Caco-2 (cell line): Measurements from ENCODE around the gene TYW1B. TPM values are rescaled to one million over a fixed set of nuclear protein-coding genes. Genes with fewer than 3 reads are reported as not detected.
"Not testable (repeated sequence)": the region's sequence is repeated elsewhere in the genome, so short reads cannot be mapped to it uniquely, and the experiment has no call there.

ENCODE experiments used
- Bru-seq: library from RNA; stranded (reverse); fragments of 400-500 nt; gene quantifications from one replicate; lab custom pipeline; 2021; lab: Mats Ljungman, UMichigan
- BruChase-seq, 2 experiments: library from RNA; stranded (reverse); fragments of 400-500 nt; gene quantifications; one replicate each; lab custom pipeline; 2021; lab: Mats Ljungman, UMichigan
- BruUV-seq: library from RNA; stranded (reverse); fragments of 400-500 nt; replicated peaks from 2 replicates; lab custom pipeline; 2021; lab: Mats Ljungman, UMichigan
- CTCF ChIA-PET: fragments of 300-600 bp; sonication (Branson Sonifier 250); formaldehyde crosslinking; loops from one replicate; lab custom pipeline; 2022; ENCODE audit warnings: antibody characterized with exemption; lab: Charles Lee
- POLR2A ChIA-PET: fragments of 300-600 bp; sonication (Branson Sonifier 250); formaldehyde crosslinking; loops from one replicate; lab custom pipeline; 2022; ENCODE audit warnings: antibody characterized with exemption; lab: Charles Lee
- DNase-seq, 2 experiments: peaks; one replicate each; pipeline versions ENCODE4 v3.0.0 to v3.0.0-alpha.2; 2020 to 2022
- H3K27me3 ChIP-seq: replicated peaks from 2 replicates; pipeline ENCODE4 v1.6.0; 2011; ENCODE audit warnings: low read length; ENCODE audit not compliant: control insufficient read depth, insufficient read depth
- H3K36me3 ChIP-seq: 2 replicates; pipeline ENCODE4 v1.5.1; 2011; ENCODE audit warnings: low read length; ENCODE audit not compliant: control insufficient read depth, insufficient read depth
- H3K4me1 ChIP-seq: fragments of 250-450 bp; sonication (Bioruptor Pico); 2 replicates; pipeline ENCODE4 v1.5.1; 2020; ENCODE audit warnings: mild to moderate bottlenecking
- H3K4me3 ChIP-seq: 2 replicates; pipeline ENCODE4 v1.5.1; 2011; ENCODE audit warnings: low read depth, mild to moderate bottlenecking, control low read depth, low read length
- H3K9me3 ChIP-seq: fragments of 250-450 bp; sonication (Bioruptor Pico); 2 replicates; pipeline ENCODE4 v1.5.1; 2020; ENCODE audit warnings: mild to moderate bottlenecking, moderate library complexity
- H3K27ac Mint-ChIP-seq: one replicate; pipeline ENCODE4 v1.8.0; 2022; ENCODE audit warnings: mixed read lengths; ENCODE audit not compliant: unreplicated experiment
- H3K27me3 Mint-ChIP-seq: one replicate; pipeline ENCODE4 v1.8.0; 2022; ENCODE audit warnings: mixed read lengths; ENCODE audit not compliant: insufficient read depth, unreplicated experiment
- H3K36me3 Mint-ChIP-seq: one replicate; pipeline ENCODE4 v1.8.0; 2022; ENCODE audit warnings: mild to moderate bottlenecking, mixed read lengths; ENCODE audit not compliant: insufficient read depth, unreplicated experiment
- H3K4me1 Mint-ChIP-seq: one replicate; pipeline ENCODE4 v1.8.0; 2022; ENCODE audit warnings: low read depth, mixed read lengths; ENCODE audit not compliant: unreplicated experiment
- H3K4me3 Mint-ChIP-seq: one replicate; pipeline ENCODE4 v1.8.0; 2022; ENCODE audit warnings: mild to moderate bottlenecking, moderate library complexity, mixed read lengths; ENCODE audit not compliant: unreplicated experiment
- H3K9me3 Mint-ChIP-seq: one replicate; pipeline ENCODE4 v1.8.0; 2022; ENCODE audit warnings: mixed read lengths; ENCODE audit not compliant: unreplicated experiment
- intact Hi-C: fragments of 100-400 bp; cut with micrococcal nuclease; formaldehyde crosslinking; loops from one replicate; pipeline ENCODE4 v1.10.0; 2022; ENCODE audit not compliant: unreplicated experiment
- long read RNA-seq: library from polyadenylated mRNA; stranded (forward); transcript quantifications from one replicate; pipeline ENCODE4 v2.0.0, GENCODE V29; 2022
- total RNA-seq: library from RNA; stranded (reverse); gene quantifications from 2 replicates; pipeline ENCODE4 v1.2.3, GENCODE V29; 2022

TYW1B gene
- 10.0 and 12.8 TPM in 2 replicates for total RNA-seq
- Bru-seq, nascent RNA, result percentile 70 among the genes with signal in this experiment
- percentile 65 among the genes with signal in this experiment for BruChase-seq, experiment 1, labeled RNA remaining after a 2-hour chase
- BruChase-seq, experiment 2, labeled RNA remaining after a 6-hour chase, result percentile 63 among the genes with signal in this experiment
- long read RNA-seq, transcript TYW1B-203 (14 exons, 3,113 nt), result major isoform, 12 of 30 reads
- long read RNA-seq, partial matches to known transcripts, result 3 of 30 reads
- long read RNA-seq, other reads (novel, unspliced or antisense), result 15 of 30 reads

DNA sequence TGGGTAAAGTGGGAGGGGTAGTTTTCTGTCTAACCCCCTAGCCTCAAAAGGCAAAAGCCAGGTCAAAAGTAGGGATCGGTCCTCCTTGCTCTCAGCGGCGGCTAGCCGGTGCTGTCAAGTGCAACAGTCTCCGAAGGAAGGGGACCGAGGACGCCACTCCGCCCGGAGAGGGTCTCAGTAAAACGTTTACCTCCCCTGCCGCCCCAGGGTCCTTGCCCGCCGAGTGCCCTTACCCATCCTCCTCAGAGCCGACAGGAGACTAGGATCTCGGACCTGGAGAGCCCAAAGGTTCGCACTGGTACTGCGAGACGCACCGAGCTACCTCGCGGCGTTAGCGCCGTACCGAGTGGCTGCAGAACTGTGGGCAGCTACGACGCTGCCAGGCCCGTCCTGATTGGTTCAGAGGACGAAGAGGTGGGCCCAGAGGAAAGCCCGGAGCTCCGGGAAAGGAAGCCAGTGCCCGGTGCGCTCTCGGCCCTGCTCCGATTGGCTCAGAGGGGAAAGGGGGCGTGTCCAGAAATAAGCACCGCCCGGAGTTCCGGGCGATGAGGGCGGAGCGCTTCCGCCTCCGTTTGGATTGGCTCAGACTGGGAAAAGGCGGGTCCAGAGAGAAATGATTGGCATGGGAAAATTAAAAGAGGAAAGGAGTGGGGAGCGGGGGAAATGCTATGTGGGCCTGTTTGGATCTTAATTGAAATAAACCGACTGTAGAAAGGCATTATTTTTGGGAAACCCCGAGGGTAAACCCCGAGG lies at the start of gene TYW1B:
TYW1B (minus strand) TSS at position 362 of the 753 bp plus-strand sequence; CDS start at position 237, 125 bp downstream.
- H3K27me3 Mint-ChIP-seq, H3K9me3 Mint-ChIP-seq, H3K27me3 ChIP-seq, H3K36me3 ChIP-seq, H3K4me1 Mint-ChIP-seq, H3K4me1 ChIP-seq, BruUV-seq, POLR2A ChIA-PET, H3K9me3 ChIP-seq: not testable (repeated sequence)
- intact Hi-C loops, result loop anchor here (5.0 kb wide), 1 partner anchor 49 kb away; no protein-coding TSS in a partner anchor
- CTCF ChIA-PET, result interaction anchor here (0.6 to 1.1 kb wide), 2 partner anchors 22 to 87 kb away, joined by 3 to 8 read pairs; no protein-coding TSS in a partner anchor
- H3K4me3 ChIP-seq, result peak within 1 kb of the TSS; percentile 58
- DNase-seq, result peak; percentile 99
- Mint-ChIP-seq H3K27ac (peak within 1 kb of the TSS; percentile 95), H3K4me3 (peak within 1 kb of the TSS; percentile 87), H3K36me3 (peaks cover 45% of the 10 kb centered on the region)

DNA sequence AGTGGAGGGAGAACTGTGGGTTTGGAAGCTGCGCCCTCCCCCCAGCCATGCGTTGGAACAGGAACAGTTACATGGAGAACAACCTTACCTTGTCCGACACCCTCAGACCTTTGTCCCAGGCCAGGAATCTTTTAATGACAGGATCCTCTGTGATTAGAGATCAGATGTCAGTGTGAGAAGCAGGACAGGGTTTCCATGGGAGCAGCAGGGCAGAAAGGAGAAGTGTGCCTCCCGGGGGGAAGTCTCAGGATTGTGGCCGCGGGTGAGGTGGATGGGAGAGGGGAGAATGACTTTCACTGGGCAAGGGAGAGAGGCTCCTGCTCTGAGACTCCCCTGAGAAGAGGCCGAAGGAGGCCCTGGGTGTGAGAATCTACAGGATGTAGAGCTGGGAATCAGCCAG lies 39.6 kb upstream of the TYW1B start:
- BruUV-seq, H3K9me3 ChIP-seq, intact Hi-C loops, H3K36me3 Mint-ChIP-seq, H3K9me3 Mint-ChIP-seq, POLR2A ChIA-PET, H3K27me3 ChIP-seq, H3K27ac Mint-ChIP-seq, H3K4me1 ChIP-seq, H3K36me3 ChIP-seq, H3K4me3 ChIP-seq, H3K4me3 Mint-ChIP-seq, H3K27me3 Mint-ChIP-seq, CTCF ChIA-PET, H3K4me1 Mint-ChIP-seq, DNase-seq: not testable (repeated sequence)

DNA sequence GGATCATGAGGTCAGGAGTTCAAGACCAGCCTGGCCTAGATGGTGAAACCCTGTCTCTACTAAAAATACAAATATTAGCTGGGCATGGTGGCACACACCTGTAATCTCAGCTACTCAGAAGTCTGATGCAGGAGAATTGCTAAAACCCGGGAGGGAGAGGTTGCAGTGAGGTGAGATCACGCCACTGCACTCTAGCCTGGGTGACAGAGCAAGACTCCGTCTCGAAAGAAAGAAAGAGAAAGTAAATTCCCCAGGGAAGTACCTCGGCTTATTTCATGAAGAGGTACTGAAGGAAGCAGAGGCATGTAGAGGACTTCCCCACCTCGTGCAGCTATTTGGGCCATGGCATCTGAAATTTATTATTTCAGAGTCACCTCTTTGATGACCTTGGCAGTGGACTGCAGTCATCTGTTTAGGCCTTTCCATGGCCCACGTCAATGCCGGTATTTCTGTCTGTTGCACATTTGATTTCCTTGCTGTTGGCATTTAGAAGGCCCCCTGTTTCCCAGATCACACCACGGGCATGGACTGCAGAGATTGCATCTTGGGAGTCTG lies 30.9 kb upstream of the TYW1B start:
- H3K4me1 Mint-ChIP-seq, H3K27ac Mint-ChIP-seq, H3K27me3 ChIP-seq, H3K4me3 Mint-ChIP-seq, CTCF ChIA-PET, H3K27me3 Mint-ChIP-seq, H3K9me3 ChIP-seq, H3K4me3 ChIP-seq, H3K36me3 Mint-ChIP-seq, H3K4me1 ChIP-seq, BruUV-seq, H3K9me3 Mint-ChIP-seq, POLR2A ChIA-PET, intact Hi-C loops, H3K36me3 ChIP-seq, DNase-seq: not testable (repeated sequence)

GRCh38 chr7:72857925-72858324 lies 29.9 kb upstream of the TYW1B start:
- BruUV-seq, POLR2A ChIA-PET, H3K4me1 ChIP-seq, DNase-seq, H3K27me3 ChIP-seq, H3K4me1 Mint-ChIP-seq, CTCF ChIA-PET, H3K27me3 Mint-ChIP-seq, intact Hi-C loops, H3K36me3 ChIP-seq, H3K9me3 ChIP-seq, H3K4me3 Mint-ChIP-seq, H3K36me3 Mint-ChIP-seq, H3K4me3 ChIP-seq, H3K27ac Mint-ChIP-seq, H3K9me3 Mint-ChIP-seq: not testable (repeated sequence)

- H3K36me3 Mint-ChIP-seq, H3K27ac Mint-ChIP-seq, POLR2A ChIA-PET, H3K27me3 ChIP-seq, DNase-seq, CTCF ChIA-PET, H3K27me3 Mint-ChIP-seq, H3K4me3 ChIP-seq, H3K4me1 Mint-ChIP-seq, H3K36me3 ChIP-seq, BruUV-seq, H3K9me3 ChIP-seq, H3K4me1 ChIP-seq, H3K9me3 Mint-ChIP-seq, H3K4me3 Mint-ChIP-seq, intact Hi-C loops: not testable (repeated sequence)
Observed at GRCh38 chr7:72855261-72855660, 27.3 kb upstream of the TYW1B start.

DNA sequence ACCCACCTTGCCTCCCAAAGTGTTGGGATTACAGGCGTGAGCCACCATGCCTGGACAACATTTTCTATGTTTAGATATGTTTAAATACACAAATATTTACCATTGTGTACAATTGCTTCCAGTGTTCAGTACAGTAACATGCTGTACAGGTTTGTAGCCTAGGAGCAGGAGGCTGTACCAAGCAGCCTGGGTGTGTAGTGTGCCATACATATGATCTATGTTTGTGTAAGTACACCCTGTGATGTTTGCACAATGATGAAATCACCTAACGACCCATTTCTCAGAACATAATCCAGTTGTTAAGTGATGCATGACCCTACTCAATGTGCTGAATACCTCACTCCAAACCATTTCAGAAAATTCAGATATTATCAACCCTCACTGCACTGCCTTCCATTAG lies 24.9 kb upstream of the TYW1B start:
- H3K4me1 Mint-ChIP-seq, BruUV-seq, H3K4me3 ChIP-seq, H3K36me3 Mint-ChIP-seq, POLR2A ChIA-PET, H3K9me3 Mint-ChIP-seq, H3K9me3 ChIP-seq, H3K4me3 Mint-ChIP-seq, CTCF ChIA-PET, H3K27ac Mint-ChIP-seq, H3K27me3 ChIP-seq, intact Hi-C loops, H3K36me3 ChIP-seq, H3K4me1 ChIP-seq, H3K27me3 Mint-ChIP-seq, DNase-seq: not testable (repeated sequence)
